ENCODE data around the gene YAF2.

GRCh38 chr12:42173961-42174521 lies 64.0 kb downstream of the YAF2 start:
- TF ChIP-seq, protein P1, sequence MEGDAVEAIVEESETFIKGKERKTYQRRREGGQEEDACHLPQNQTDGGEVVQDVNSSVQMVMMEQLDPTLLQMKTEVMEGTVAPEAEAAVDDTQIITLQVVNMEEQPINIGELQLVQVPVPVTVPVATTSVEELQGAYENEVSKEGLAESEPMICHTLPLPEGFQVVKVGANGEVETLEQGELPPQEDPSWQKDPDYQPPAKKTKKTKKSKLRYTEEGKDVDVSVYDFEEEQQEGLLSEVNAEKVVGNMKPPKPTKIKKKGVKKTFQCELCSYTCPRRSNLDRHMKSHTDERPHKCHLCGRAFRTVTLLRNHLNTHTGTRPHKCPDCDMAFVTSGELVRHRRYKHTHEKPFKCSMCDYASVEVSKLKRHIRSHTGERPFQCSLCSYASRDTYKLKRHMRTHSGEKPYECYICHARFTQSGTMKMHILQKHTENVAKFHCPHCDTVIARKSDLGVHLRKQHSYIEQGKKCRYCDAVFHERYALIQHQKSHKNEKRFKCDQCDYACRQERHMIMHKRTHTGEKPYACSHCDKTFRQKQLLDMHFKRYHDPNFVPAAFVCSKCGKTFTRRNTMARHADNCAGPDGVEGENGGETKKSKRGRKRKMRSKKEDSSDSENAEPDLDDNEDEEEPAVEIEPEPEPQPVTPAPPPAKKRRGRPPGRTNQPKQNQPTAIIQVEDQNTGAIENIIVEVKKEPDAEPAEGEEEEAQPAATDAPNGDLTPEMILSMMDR (IDR thresholded peaks at IDR 0.05), result no peak
- TF ChIP-seq POLR2AphosphoS5 (IDR thresholded peaks at IDR 0.05), result no peak
